ENCODE results near the gene SPDYE16.
"Not testable (repeated sequence)": the region's sequence is repeated elsewhere in the genome, so short reads cannot be mapped to it uniquely, and the experiment has no call there.

SPDYE16 gene

DNA sequence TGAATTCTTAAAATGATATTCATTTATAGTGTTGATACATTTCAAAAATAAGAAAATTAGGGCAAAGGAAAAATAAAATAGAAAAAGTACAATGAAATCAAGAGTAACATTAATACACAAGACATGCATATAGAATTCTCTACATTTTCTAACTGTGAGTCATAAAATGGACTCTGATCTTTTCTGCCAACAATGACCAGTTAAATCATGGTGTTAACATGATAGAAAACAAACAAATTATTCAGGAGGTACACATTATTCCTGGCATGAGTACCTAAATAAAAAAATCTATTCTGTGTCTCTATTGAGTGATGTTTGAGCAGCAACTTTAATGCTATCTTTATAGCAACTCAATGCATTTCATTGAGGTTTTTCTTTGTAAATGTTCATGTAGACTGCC, 25.6 kb upstream of the SPDYE16 start:
- H3K36me3 ChIP-seq (ENCODE audit: insufficient read depth, low read length); H3K9me3 ChIP-seq (ENCODE audit: low read length); H3K4me1 ChIP-seq (ENCODE audit: insufficient read depth, low read length): not testable (repeated sequence)

GRCh38 chr7:76567753-76568152, 24.7 kb upstream of the SPDYE16 start:
- not testable (repeated sequence) for H3K4me3 ChIP-seq (ENCODE audit: low read length); H2AFZ ChIP-seq (ENCODE audit: low read depth, low read length); H3K4me1 ChIP-seq (ENCODE audit: insufficient read depth, low read length); H3K9me3 ChIP-seq (ENCODE audit: low read length); H3K36me3 ChIP-seq (ENCODE audit: insufficient read depth, low read length); H3K27me3 ChIP-seq (ENCODE audit: insufficient read depth, low read length)

More for the DNA sequence above, 25.6 kb upstream of the SPDYE16 start:
- not testable (repeated sequence) for H3K4me3 ChIP-seq (ENCODE audit: low read length); H2AFZ ChIP-seq (ENCODE audit: low read depth, low read length); H3K27me3 ChIP-seq (ENCODE audit: insufficient read depth, low read length)

DNA sequence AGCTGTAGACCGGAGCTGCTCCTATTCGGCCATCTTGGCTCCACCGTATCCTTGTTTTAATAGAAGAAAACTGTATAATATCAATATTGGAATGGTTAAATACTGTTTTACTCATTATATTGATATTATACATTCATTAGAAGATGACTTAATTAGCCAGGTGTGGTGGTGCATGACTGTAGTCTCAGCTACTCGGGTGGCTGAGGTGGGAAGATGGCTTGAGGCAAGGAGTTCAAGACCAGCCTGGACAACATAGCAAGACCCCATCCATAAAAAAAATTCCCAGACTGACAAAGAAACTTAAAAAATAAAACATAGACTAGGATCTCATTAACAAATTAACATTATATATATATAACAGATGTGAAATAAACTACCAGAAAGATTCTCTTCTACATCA, 24.2 kb upstream of the SPDYE16 start:
- not testable (repeated sequence) for H3K9me3 ChIP-seq (ENCODE audit: low read length); H3K4me1 ChIP-seq (ENCODE audit: insufficient read depth, low read length); H3K4me3 ChIP-seq (ENCODE audit: low read length); H3K36me3 ChIP-seq (ENCODE audit: insufficient read depth, low read length); H3K27me3 ChIP-seq (ENCODE audit: insufficient read depth, low read length); H2AFZ ChIP-seq (ENCODE audit: low read depth, low read length)

- H3K4me3 ChIP-seq (ENCODE audit: low read length); H3K36me3 ChIP-seq (ENCODE audit: insufficient read depth, low read length); H2AFZ ChIP-seq (ENCODE audit: low read depth, low read length); H3K27me3 ChIP-seq (ENCODE audit: insufficient read depth, low read length); H3K4me1 ChIP-seq (ENCODE audit: insufficient read depth, low read length); H3K9me3 ChIP-seq (ENCODE audit: low read length): not testable (repeated sequence)
Measured at GRCh38 chr7:76565001-76565400, 21.9 kb upstream of the SPDYE16 start.

- H3K27me3 ChIP-seq (ENCODE audit: insufficient read depth, low read length); H2AFZ ChIP-seq (ENCODE audit: low read depth, low read length); H3K4me3 ChIP-seq (ENCODE audit: low read length); H3K9me3 ChIP-seq (ENCODE audit: low read length); H3K36me3 ChIP-seq (ENCODE audit: insufficient read depth, low read length); H3K4me1 ChIP-seq (ENCODE audit: insufficient read depth, low read length): not testable (repeated sequence)
Measured at GRCh38 chr7:76561342-76561741, 18.2 kb upstream of the SPDYE16 start.

- not testable (repeated sequence) for H2AFZ ChIP-seq (ENCODE audit: low read depth, low read length); H3K4me1 ChIP-seq (ENCODE audit: insufficient read depth, low read length); H3K9me3 ChIP-seq (ENCODE audit: low read length); H3K36me3 ChIP-seq (ENCODE audit: insufficient read depth, low read length); H3K27me3 ChIP-seq (ENCODE audit: insufficient read depth, low read length); H3K4me3 ChIP-seq (ENCODE audit: low read length)
Measured at GRCh38 chr7:76560157-76560556, 17.1 kb upstream of the SPDYE16 start.

DNA sequence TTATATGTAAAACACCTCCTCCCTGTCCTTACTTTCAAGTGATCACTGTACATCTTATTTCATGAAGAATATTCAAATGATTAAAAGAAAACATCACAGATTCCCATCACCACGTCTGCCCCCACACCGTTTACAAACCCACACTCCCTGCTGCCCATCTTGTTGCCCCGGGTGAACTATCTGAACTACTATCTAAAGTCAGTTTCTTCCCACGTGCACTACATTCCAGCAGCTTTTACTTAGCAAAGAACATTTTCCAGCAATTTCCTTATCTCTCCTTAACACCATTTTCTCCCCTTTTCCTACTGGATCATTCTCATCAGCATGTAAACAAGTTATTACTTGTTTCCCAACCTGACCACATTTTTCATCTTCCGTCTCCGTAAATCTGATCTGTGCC, 16.6 kb upstream of the SPDYE16 start:
- not testable (repeated sequence) for H3K4me3 ChIP-seq (ENCODE audit: low read length); H3K27me3 ChIP-seq (ENCODE audit: insufficient read depth, low read length); H3K36me3 ChIP-seq (ENCODE audit: insufficient read depth, low read length); H3K9me3 ChIP-seq (ENCODE audit: low read length); H2AFZ ChIP-seq (ENCODE audit: low read depth, low read length); H3K4me1 ChIP-seq (ENCODE audit: insufficient read depth, low read length)

GRCh38 chr7:76551992-76552391, 8.9 kb upstream of the SPDYE16 start:
- not testable (repeated sequence) for H3K4me1 ChIP-seq (ENCODE audit: insufficient read depth, low read length); H3K27me3 ChIP-seq (ENCODE audit: insufficient read depth, low read length); H2AFZ ChIP-seq (ENCODE audit: low read depth, low read length); H3K36me3 ChIP-seq (ENCODE audit: insufficient read depth, low read length); H3K4me3 ChIP-seq (ENCODE audit: low read length); H3K9me3 ChIP-seq (ENCODE audit: low read length)

DNA sequence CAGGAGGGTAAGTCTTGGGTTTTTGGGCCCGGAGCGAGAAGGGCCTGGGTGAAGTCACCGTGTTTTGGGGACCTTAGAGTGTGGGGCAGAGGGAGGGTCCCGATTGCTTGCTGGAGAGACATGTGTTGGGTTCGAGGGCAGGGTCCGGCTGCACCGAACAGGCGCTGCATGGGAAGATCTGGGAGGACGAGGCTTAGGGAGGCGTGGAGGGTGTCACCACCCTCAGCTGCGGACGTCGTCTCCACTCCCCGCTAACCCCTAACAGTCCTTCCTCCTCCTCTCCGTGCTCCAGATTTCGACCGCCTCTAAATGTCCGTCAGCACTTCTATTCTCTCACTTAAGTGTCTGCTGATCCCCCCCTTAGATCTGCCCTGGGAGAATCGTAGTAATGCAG, 6.8 kb upstream of the SPDYE16 start:
- H2AFZ ChIP-seq (ENCODE audit: low read depth, low read length): not testable (repeated sequence)

GRCh38 chr7:76549025-76549854, 6.1 kb upstream of the SPDYE16 start:
- H3K27me3 ChIP-seq (ENCODE audit: insufficient read depth, low read length); H3K4me1 ChIP-seq (ENCODE audit: insufficient read depth, low read length); H3K9me3 ChIP-seq (ENCODE audit: low read length); H3K36me3 ChIP-seq (ENCODE audit: insufficient read depth, low read length): not testable (repeated sequence)
- peak overlapping the region; percentile 77 for H2AFZ ChIP-seq (ENCODE audit: low read depth, low read length)
- H3K4me3 ChIP-seq (ENCODE audit: low read length): peak overlapping the region; percentile 92

More for the DNA sequence above, 6.8 kb upstream of the SPDYE16 start:
- not testable (repeated sequence) for H3K36me3 ChIP-seq (ENCODE audit: insufficient read depth, low read length); H3K4me1 ChIP-seq (ENCODE audit: insufficient read depth, low read length); H3K9me3 ChIP-seq (ENCODE audit: low read length); H3K27me3 ChIP-seq (ENCODE audit: insufficient read depth, low read length)
- H3K4me3 ChIP-seq (ENCODE audit: low read length): peak overlapping the region; percentile 92

- H3K9me3 ChIP-seq (ENCODE audit: low read length); H2AFZ ChIP-seq (ENCODE audit: low read depth, low read length); H3K4me1 ChIP-seq (ENCODE audit: insufficient read depth, low read length); H3K36me3 ChIP-seq (ENCODE audit: insufficient read depth, low read length); H3K27me3 ChIP-seq (ENCODE audit: insufficient read depth, low read length); H3K4me3 ChIP-seq (ENCODE audit: low read length): not testable (repeated sequence)
Measured at GRCh38 chr7:76531643-76532042, 11.5 kb downstream of the SPDYE16 start.

GRCh38 chr7:76526183-76526582, 16.9 kb downstream of the SPDYE16 start:
- H3K4me3 ChIP-seq (ENCODE audit: low read length); H3K9me3 ChIP-seq (ENCODE audit: low read length); H3K4me1 ChIP-seq (ENCODE audit: insufficient read depth, low read length); H2AFZ ChIP-seq (ENCODE audit: low read depth, low read length); H3K27me3 ChIP-seq (ENCODE audit: insufficient read depth, low read length); H3K36me3 ChIP-seq (ENCODE audit: insufficient read depth, low read length): not testable (repeated sequence)

- not testable (repeated sequence) for H3K9me3 ChIP-seq (ENCODE audit: low read length); H3K36me3 ChIP-seq (ENCODE audit: insufficient read depth, low read length); H3K4me3 ChIP-seq (ENCODE audit: low read length); H2AFZ ChIP-seq (ENCODE audit: low read depth, low read length); H3K4me1 ChIP-seq (ENCODE audit: insufficient read depth, low read length); H3K27me3 ChIP-seq (ENCODE audit: insufficient read depth, low read length)
Measured at GRCh38 chr7:76516932-76517331, 26.2 kb downstream of the SPDYE16 start.

DNA sequence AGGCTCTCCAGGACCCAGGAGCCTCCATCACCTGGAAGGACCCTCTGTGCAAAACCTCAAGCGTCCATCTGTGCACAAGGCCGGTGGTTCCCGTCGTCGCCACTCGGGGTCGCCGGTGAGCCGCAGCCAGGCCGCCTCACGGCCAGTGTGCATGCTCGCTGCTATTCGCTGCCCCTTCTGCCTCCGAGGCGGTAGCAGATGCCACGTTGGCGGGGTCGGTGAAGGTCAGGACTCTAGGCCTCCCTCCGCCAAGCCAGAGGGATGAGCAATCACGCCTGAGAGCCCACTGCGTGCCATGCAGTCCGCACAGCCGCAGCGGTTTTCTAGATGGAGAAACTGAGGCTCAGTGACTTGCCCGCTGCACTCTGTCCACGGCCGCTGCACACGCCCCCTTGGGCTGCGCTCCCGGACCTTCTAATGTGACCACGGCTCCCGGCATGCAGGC, 27.1 kb downstream of the SPDYE16 start:
- Histone ChIP-seq H2AFZ (ENCODE audit: low read depth, low read length) (no peak overlapping the region), H3K9me3 (ENCODE audit: low read length) (no peaks in the 10 kb centered on the region), H3K4me3 (ENCODE audit: low read length) (no peak overlapping the region)

More for the DNA sequence above, 27.1 kb downstream of the SPDYE16 start:
- no peaks in the 10 kb centered on the region for H3K27me3 ChIP-seq (ENCODE audit: insufficient read depth, low read length)
- peaks cover 10% of the 10 kb centered on the region for H3K4me1 ChIP-seq (ENCODE audit: insufficient read depth, low read length)
- H3K36me3 ChIP-seq (ENCODE audit: insufficient read depth, low read length): no peaks in the 10 kb centered on the region
